OCI-LY1 (cell line): Measurements from ENCODE around the gene LRRN4.

Experiments
- EZH2 ChIP-seq: fragments of 200-600 bp; sonication (generic), shearing (Covaris generic); IDR thresholded peaks from 2 replicates; pipeline ENCODE4 v1.8.0; 2017; ENCODE audit warnings: borderline replicate concordance, mixed run types, mild to moderate bottlenecking, antibody characterized with exemption, low read length, moderate library complexity, mixed read lengths
- TF ChIP-seq, protein P1 (sequence below): fragments of 200-600 bp; sonication (generic), shearing (Covaris generic); IDR thresholded peaks from 2 replicates; pipeline ENCODE4 v1.5.1; 2017; ENCODE audit warnings: mild to moderate bottlenecking, antibody characterized with exemption, low read length, moderate library complexity, mixed read lengths

DNA sequence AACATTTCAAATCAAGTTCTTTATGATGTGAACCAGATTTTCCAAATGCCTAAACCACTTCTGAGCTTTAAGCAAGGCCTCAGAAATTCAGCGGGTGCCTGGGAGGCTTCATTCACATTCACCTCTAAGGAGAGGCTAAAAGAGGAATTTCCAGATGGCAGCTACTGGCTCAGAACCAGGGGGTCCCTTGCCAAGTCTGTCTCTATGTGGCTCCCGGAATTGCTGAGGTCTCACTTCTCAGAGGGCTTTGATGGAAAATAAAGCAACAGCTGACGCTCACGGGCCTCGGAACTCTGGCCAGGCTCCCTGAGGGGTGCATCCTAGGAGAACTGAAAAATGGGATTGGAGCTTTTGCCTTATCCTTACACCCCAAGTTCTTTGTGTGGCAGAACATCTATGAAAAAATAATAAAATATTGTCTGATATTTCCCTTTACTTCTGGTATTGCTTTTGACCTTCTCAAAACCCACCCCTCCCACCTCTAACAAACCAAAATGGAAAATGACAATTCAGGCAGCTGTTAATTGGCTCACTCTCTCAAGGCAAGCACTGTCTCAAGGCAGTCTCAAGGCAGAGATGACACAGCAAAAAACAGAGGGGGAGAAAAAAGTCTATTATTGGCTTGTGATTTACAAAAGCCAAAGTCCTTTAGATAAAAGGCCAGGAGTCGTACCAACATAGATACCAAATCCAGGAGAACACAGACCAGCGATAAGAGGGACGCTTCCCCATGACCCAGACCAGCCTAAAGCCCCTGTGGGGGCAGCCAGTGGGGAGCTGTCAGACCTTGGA lies 21.8 kb upstream of the LRRN4 start:
- TF ChIP-seq, protein P1, sequence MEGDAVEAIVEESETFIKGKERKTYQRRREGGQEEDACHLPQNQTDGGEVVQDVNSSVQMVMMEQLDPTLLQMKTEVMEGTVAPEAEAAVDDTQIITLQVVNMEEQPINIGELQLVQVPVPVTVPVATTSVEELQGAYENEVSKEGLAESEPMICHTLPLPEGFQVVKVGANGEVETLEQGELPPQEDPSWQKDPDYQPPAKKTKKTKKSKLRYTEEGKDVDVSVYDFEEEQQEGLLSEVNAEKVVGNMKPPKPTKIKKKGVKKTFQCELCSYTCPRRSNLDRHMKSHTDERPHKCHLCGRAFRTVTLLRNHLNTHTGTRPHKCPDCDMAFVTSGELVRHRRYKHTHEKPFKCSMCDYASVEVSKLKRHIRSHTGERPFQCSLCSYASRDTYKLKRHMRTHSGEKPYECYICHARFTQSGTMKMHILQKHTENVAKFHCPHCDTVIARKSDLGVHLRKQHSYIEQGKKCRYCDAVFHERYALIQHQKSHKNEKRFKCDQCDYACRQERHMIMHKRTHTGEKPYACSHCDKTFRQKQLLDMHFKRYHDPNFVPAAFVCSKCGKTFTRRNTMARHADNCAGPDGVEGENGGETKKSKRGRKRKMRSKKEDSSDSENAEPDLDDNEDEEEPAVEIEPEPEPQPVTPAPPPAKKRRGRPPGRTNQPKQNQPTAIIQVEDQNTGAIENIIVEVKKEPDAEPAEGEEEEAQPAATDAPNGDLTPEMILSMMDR: no peak
- TF ChIP-seq EZH2: no peak
